ENCODE measurements around the gene TCF12.

TCF12 gene

DNA sequence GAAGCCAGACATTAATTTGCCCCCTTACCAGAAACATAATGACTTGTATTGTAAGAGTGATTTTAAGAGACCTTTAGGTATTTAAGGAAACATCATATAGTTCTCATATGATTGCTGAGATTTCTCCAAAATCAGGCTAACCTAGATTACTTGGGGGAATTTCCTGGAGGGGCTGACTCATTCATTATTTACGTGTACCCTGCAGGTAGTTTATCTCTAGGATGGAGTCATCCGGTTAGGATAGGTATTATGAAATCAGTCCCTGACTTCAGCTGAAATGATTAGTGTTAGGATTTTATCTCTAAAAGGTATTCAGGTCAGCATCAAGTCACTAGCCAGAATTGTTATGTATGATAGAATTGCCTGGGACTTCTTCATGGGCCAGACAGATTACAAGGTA is 97.5 kb downstream of the TCF12 start:
- no peaks in the 10 kb centered on the region; the same call in 1 of the 2 replicates for H3K9me3 ChIP-seq (ENCODE audit: low read length)
- H3K36me3 ChIP-seq (ENCODE audit: insufficient read depth, low read length) = peaks cover 11% of the 10 kb centered on the region; the same call in 1 of the 2 replicates
- H3K4me3 ChIP-seq (ENCODE audit: low read depth, low read length, poor library complexity, severe bottlenecking) = no peak overlapping the region
- no peak overlapping the region for H3K9ac ChIP-seq (ENCODE audit: low read length)
- no peaks in the 10 kb centered on the region for H3K9me2 ChIP-seq (ENCODE audit: low read depth, low read length)
- no peak overlapping the region for H2AFZ ChIP-seq (ENCODE audit: low read length)
- H3F3A ChIP-seq (ENCODE audit: insufficient read depth, low read length) = no peaks in the 10 kb centered on the region
- no peak for TF ChIP-seq EZH2 (IDR thresholded peaks at IDR 0.05; ENCODE audit: borderline replicate concordance, low read length)
- TF ChIP-seq, protein P1, sequence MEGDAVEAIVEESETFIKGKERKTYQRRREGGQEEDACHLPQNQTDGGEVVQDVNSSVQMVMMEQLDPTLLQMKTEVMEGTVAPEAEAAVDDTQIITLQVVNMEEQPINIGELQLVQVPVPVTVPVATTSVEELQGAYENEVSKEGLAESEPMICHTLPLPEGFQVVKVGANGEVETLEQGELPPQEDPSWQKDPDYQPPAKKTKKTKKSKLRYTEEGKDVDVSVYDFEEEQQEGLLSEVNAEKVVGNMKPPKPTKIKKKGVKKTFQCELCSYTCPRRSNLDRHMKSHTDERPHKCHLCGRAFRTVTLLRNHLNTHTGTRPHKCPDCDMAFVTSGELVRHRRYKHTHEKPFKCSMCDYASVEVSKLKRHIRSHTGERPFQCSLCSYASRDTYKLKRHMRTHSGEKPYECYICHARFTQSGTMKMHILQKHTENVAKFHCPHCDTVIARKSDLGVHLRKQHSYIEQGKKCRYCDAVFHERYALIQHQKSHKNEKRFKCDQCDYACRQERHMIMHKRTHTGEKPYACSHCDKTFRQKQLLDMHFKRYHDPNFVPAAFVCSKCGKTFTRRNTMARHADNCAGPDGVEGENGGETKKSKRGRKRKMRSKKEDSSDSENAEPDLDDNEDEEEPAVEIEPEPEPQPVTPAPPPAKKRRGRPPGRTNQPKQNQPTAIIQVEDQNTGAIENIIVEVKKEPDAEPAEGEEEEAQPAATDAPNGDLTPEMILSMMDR (IDR thresholded peaks at IDR 0.05; ENCODE audit: low read length) = no peak
- no peaks in the 10 kb centered on the region for H3K4me1 ChIP-seq (ENCODE audit: insufficient read depth, low read length, severe bottlenecking)
- H3K27me3 ChIP-seq (ENCODE audit: insufficient read depth, low read length) = no peaks in the 10 kb centered on the region
- H3K79me2 ChIP-seq (ENCODE audit: insufficient read depth, low read length) = peaks cover 49% of the 10 kb centered on the region
- no peak overlapping the region for H3K4me2 ChIP-seq (ENCODE audit: low read length)
- no peak overlapping the region for H3K27ac ChIP-seq (ENCODE audit: low read depth, low read length, poor library complexity, severe bottlenecking)
- H4K20me1 ChIP-seq (ENCODE audit: insufficient read depth, low read length) = no peaks in the 10 kb centered on the region

DNA sequence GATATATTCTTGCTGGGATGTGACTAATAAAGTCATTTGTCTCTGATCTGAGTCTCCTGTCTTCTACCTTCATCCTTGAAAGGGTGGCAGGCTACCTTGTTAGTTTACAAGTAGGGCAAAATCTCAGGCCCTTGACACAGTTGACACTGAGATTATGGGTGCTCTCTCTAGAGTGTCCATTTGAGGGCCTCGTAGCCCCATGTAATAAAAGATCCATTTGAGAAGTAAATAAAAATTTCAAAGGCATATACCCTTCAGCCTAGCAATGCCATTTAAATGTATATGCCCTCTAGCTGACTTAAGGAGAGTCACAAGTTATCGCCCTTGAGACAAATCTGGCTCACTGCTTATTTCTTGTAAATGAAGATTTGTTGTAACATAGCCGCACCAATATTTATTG is 98.6 kb downstream of the TCF12 start:
- Histone ChIP-seq H3F3A (ENCODE audit: insufficient read depth, low read length) (no peaks in the 10 kb centered on the region), H3K4me3 (ENCODE audit: low read depth, low read length, poor library complexity, severe bottlenecking) (no peak overlapping the region), H3K79me2 (ENCODE audit: insufficient read depth, low read length) (peaks cover 50% of the 10 kb centered on the region), H3K36me3 (ENCODE audit: insufficient read depth, low read length) (peaks cover 15% of the 10 kb centered on the region; the same call in 1 of the 2 replicates), H3K27ac (ENCODE audit: low read depth, low read length, poor library complexity, severe bottlenecking) (no peak overlapping the region), H4K20me1 (ENCODE audit: insufficient read depth, low read length) (no peaks in the 10 kb centered on the region), H3K27me3 (ENCODE audit: insufficient read depth, low read length) (no peaks in the 10 kb centered on the region), H3K4me2 (ENCODE audit: low read length) (no peak overlapping the region), H3K9me2 (ENCODE audit: low read depth, low read length) (no peaks in the 10 kb centered on the region), H3K4me1 (ENCODE audit: insufficient read depth, low read length, severe bottlenecking) (no peaks in the 10 kb centered on the region), H3K9ac (ENCODE audit: low read length) (no peak overlapping the region), H3K9me3 (ENCODE audit: low read length) (no peaks in the 10 kb centered on the region; the same call in 1 of the 2 replicates), H2AFZ (ENCODE audit: low read length) (no peak overlapping the region)
- TF ChIP-seq, protein P1 (IDR thresholded peaks at IDR 0.05; ENCODE audit: low read length) = peak; percentile 22
- no peak for TF ChIP-seq EZH2 (IDR thresholded peaks at IDR 0.05; ENCODE audit: borderline replicate concordance, low read length)

DNA sequence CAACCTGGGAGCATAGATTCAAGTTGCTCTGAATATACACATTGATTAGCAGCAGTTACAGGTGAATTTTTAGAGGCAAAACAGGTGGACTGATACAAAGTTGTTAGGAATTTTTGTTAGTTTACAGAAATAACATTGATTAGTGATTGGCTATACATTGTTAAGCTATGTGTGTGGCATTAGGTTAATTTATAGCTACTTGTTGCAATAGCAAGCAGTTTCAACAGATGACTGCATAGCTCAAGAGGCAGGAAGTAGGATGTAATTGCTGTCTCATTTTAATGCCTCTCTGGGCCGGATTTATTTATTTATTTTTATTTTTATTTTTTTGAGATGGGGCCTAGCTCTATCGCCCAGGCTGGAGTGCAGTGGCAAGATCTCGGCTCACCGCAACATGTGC is 99.7 kb downstream of the TCF12 start:
- Histone ChIP-seq H3K4me3 (ENCODE audit: low read depth, low read length, poor library complexity, severe bottlenecking) (no peak overlapping the region), H3K79me2 (ENCODE audit: insufficient read depth, low read length) (peaks cover 46% of the 10 kb centered on the region)

More for the DNA sequence above, 99.7 kb downstream of the TCF12 start:
- no peak overlapping the region for H3K4me2 ChIP-seq (ENCODE audit: low read length)
- no peak overlapping the region for H3K9ac ChIP-seq (ENCODE audit: low read length)
- peaks cover 15% of the 10 kb centered on the region; the same call in 1 of the 2 replicates for H3K36me3 ChIP-seq (ENCODE audit: insufficient read depth, low read length)
- no peak overlapping the region for H3K27ac ChIP-seq (ENCODE audit: low read depth, low read length, poor library complexity, severe bottlenecking)
- H3K27me3 ChIP-seq (ENCODE audit: insufficient read depth, low read length) = no peaks in the 10 kb centered on the region
- no peak overlapping the region for H2AFZ ChIP-seq (ENCODE audit: low read length)
- H3F3A ChIP-seq (ENCODE audit: insufficient read depth, low read length) = no peaks in the 10 kb centered on the region
- H3K4me1 ChIP-seq (ENCODE audit: insufficient read depth, low read length, severe bottlenecking) = no peaks in the 10 kb centered on the region
- no peaks in the 10 kb centered on the region for H4K20me1 ChIP-seq (ENCODE audit: insufficient read depth, low read length)
- no peaks in the 10 kb centered on the region for H3K9me2 ChIP-seq (ENCODE audit: low read depth, low read length)
- no peaks in the 10 kb centered on the region; the same call in 1 of the 2 replicates for H3K9me3 ChIP-seq (ENCODE audit: low read length)
- TF ChIP-seq, protein P1 (IDR thresholded peaks at IDR 0.05; ENCODE audit: low read length) = no peak
- TF ChIP-seq EZH2 (IDR thresholded peaks at IDR 0.05; ENCODE audit: borderline replicate concordance, low read length) = no peak
